Testis (tissue), 3 donors: ENCODE data around the gene PGC. TPM values are rescaled to one million over a fixed set of nuclear protein-coding genes. Genes with fewer than 3 reads are reported as not detected.

Source experiments
- DNase-seq: peaks from one replicate; pipeline ENCODE4 v3.0.0-alpha.2; 2019
- H3K27ac ChIP-seq, 2 donors: fragments of 200-600 bp; sonication (generic); one replicate each; pipeline ENCODE4 v1.5.1; 2019
- H3K27me3 ChIP-seq: fragments of 200-600 bp; sonication (generic); one replicate; pipeline ENCODE4 v1.5.1; 2019
- H3K36me3 ChIP-seq: fragments of 200-600 bp; sonication (generic); one replicate; pipeline ENCODE4 v1.5.1; 2017; ENCODE audit warnings: low read depth; ENCODE audit errors: missing control alignments
- H3K4me1 ChIP-seq: fragments of 200-600 bp; sonication (generic); one replicate; pipeline ENCODE4 v1.5.1; 2019
- H3K4me3 ChIP-seq, 2 donors: fragments of 200-600 bp; sonication (generic); one replicate each; pipeline ENCODE4 v1.5.1; 2017 to 2019
- H3K9me3 ChIP-seq: fragments of 200-600 bp; sonication (generic); one replicate; pipeline ENCODE4 v1.5.1; 2017
- POLR2A ChIP-seq: fragments of 450-650 bp; IDR thresholded peaks from one replicate; pipeline ENCODE4 v1.6.1; 2017; ENCODE audit warnings: antibody characterized with exemption, mild to moderate bottlenecking, moderate library complexity
- WGBS, 2 donors: methylation state at CpG; one replicate each; pipeline ENCODE4 v1.1.5; 2018; 5-methylcytosine and 5-hydroxymethylcytosine counted together
- intact Hi-C: fragments of 100-400 bp; cut with DNase I; formaldehyde crosslinking; loops from one replicate; pipeline ENCODE4 v1.15.1; 2023; ENCODE audit warnings: low total_unique reads
- polyA plus RNA-seq: library from polyadenylated mRNA; stranded (reverse); fragments of 350-450 nt; fragmentation: Illumina TruSeq; extraction: RNeasy Lipid Tissue Mini Kit (QIAGEN cat#74804); gene quantifications from one replicate; pipeline ENCODE4 v1.2.3, GENCODE V29; 2014; ENCODE audit warnings: low read depth, low replicate concordance; ENCODE audit not compliant: insufficient read depth
- total RNA-seq, 2 donors: library from RNA; depleted of rRNA; stranded (reverse); fragments of >200 nt; gene quantifications; one replicate each; pipeline ENCODE4 v1.2.3, GENCODE V29; 2016
- TF ChIP-seq, protein P1 (sequence below), 3 experiments: fragments of 450-650 bp in 2 of 3; fragments of 200-600 bp in 1 of 3; sonication (generic) in 1 of 3; IDR thresholded peaks; one replicate each; pipeline ENCODE4 v1.5.1; 2016 to 2019; ENCODE audit warnings: antibody characterized with exemption in 3 of 3, mild to moderate bottlenecking in 2 of 3, moderate library complexity in 1 of 3

Gene PGC
- total and polyA plus RNA-seq, 3 donors from 2014 or later = 0.42 to 1.3 TPM; not detected in 1

DNA sequence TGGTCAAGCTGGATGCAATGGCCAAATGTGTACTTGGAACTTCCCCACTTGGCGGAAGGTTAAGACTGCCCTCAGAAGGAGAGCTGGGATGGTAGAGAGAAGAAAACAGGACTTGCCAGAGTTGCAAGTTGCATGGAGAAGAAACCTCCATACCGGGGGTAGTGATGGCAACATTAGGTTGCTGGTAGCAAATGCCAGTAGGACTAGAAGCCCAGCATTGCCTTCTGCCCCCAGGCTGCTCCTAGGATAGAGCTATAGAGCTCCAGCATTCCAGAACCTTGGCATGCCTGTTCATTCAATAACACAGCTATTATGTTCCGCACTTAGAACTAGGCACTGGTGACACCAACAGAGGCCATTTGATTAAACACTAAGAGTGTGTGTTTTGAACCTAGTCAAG is 38.3 kb downstream of the PGC start:
- no peak for TF ChIP-seq POLR2A
- TF ChIP-seq, protein P1, sequence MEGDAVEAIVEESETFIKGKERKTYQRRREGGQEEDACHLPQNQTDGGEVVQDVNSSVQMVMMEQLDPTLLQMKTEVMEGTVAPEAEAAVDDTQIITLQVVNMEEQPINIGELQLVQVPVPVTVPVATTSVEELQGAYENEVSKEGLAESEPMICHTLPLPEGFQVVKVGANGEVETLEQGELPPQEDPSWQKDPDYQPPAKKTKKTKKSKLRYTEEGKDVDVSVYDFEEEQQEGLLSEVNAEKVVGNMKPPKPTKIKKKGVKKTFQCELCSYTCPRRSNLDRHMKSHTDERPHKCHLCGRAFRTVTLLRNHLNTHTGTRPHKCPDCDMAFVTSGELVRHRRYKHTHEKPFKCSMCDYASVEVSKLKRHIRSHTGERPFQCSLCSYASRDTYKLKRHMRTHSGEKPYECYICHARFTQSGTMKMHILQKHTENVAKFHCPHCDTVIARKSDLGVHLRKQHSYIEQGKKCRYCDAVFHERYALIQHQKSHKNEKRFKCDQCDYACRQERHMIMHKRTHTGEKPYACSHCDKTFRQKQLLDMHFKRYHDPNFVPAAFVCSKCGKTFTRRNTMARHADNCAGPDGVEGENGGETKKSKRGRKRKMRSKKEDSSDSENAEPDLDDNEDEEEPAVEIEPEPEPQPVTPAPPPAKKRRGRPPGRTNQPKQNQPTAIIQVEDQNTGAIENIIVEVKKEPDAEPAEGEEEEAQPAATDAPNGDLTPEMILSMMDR (IDR thresholded peaks at IDR 0.05) = no peak
- H3K27me3 ChIP-seq = no peaks in the 10 kb centered on the region
- 94 to 99% methylated on average over 3 of the region's 3 CpGs for WGBS, 2 donors
- no peaks in the 10 kb centered on the region for H3K9me3 ChIP-seq
- no peaks in the 10 kb centered on the region for H3K36me3 ChIP-seq
- no peak for DNase-seq
- intact Hi-C loops = no loop called here
- H3K27ac ChIP-seq = no peak overlapping the region
- H3K4me1 ChIP-seq = peaks cover 17% of the 10 kb centered on the region
- no peak overlapping the region for H3K4me3 ChIP-seq

DNA sequence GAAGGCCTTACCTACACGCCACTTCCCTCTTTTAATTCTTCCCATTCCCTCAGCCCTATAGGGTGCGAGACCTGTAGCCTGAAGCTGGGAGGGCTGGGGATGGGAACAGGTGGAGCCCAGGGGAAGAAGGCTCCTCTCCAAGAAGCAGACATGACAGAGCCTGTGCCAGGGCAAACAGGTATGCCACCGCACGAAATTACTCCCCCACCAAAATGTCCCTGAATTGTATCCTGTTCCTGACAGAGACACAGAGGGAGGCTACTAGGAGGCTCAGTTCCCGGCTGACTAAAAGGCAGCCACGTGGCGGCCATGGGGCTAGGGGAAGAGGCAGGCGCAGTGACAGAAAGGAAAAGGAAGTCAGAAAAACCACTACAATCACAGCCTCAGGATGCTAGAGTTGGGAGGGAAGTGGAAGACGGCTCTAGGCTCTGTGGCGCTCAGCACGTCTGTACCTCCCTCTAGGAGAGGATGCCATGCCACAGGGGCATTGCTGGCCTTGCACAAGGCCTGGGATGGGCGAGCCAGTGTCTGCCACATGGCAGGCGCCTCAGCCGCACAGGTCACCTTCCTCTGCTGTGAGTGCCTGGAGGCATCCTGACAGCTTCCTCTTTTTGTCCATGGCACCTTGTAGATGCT is 39.5 kb downstream of the PGC start:
- 70 to 86% methylated on average over 14 of the region's 14 CpGs for WGBS, 2 donors

DNA sequence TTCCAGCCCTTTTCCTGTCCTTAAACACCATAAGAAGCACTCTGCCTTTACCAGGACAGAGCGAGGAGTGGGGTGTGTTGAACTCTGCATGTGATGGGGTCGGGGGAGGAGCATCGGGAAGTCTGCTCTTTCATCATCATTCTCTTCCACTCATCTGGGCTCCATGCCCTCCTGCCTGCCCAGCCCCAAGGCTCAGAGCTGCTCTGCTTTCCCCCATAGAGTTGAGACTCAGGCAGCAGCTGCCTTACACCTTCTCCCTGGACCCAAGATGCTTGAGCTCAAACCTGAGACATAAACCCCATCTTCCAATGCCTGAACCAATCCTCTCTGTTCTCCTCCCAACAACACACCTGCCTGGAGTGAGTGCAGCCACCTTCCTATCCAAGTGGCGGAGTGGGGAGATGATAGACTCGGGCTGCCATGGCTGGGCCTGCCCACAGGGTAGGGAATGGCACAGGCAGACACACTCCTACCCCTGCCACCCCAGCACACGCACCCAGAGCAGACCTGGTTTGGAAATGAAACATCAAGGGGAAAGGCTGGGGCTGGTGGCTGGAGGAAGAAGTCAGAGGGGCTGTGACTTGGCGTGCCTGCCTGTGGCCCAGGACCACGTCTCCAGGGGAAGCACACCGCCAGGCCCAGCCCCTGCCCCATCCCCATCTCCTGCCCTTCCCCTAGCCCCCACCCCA is 40.2 kb downstream of the PGC start:
- WGBS, 2 donors = 86 to 90% methylated on average over 9 of the region's 9 CpGs
- H3K27ac ChIP-seq = no peak overlapping the region

More for the DNA sequence above, 39.5 kb downstream of the PGC start:
- no peak overlapping the region for H3K27ac ChIP-seq
- TF ChIP-seq POLR2A = no peak
- TF ChIP-seq, protein P1 (IDR thresholded peaks at IDR 0.05) = no peak
- no peaks in the 10 kb centered on the region for H3K9me3 ChIP-seq
- intact Hi-C loops = no loop called here
- H3K36me3 ChIP-seq = no peaks in the 10 kb centered on the region
- H3K4me3 ChIP-seq = no peak overlapping the region
- no peaks in the 10 kb centered on the region for H3K27me3 ChIP-seq
- no peak for DNase-seq
- peaks cover 7% of the 10 kb centered on the region for H3K4me1 ChIP-seq

DNA sequence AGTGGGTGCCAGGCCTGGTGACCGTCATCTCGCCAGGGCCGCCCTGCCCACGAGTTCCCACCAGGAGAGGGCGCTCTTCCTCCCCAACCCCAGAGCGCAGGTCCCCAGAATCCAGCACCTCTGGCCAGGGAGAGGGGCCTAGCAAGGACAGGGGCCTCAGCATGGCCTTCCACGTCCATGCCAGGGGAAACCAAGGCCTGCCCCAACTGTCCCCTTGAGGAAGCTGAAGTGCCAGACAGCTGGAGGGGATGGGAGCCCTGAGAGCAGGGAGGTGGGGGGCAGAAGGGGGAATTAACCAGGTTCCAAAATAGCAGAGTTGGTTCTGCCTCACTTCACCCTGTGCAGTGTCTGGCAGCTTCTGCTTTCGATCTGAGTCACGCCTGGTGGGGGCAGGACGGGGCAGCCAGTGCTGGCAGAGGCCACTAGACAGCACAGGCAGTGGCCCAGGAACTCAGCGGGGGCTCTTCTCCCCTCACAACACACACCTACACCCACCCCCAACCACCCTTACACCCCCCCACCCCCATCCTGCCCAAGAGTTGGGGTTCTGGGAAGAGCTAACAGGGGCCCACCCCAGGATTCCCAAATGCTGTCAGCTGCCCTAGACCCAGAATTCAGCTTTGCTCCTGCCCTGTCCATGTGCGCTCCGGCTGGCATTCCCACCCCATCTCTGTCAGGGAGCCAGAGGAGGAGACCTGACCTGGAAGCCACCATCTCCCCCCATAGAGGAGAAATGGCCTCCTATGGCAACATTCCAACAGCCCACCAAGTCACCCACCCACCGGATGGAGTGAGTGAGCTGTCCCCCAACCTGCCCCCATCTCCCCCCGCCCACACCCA is 41.0 kb downstream of the PGC start:
- peak overlapping the region in 1 of 2 donors; percentile 24 for H3K27ac ChIP-seq
- no peaks in the 10 kb centered on the region for H3K4me1 ChIP-seq
- intact Hi-C loops = no loop called here
- no peaks in the 10 kb centered on the region for H3K27me3 ChIP-seq
- no peak for TF ChIP-seq POLR2A
- TF ChIP-seq, protein P1 (IDR thresholded peaks at IDR 0.05) = peak; percentile 46 to 54 (median 47)
- WGBS, 2 donors = 78% methylated on average over 4 to 15 of the region's 15 CpGs
- no peaks in the 10 kb centered on the region for H3K36me3 ChIP-seq
- peak; percentile 63 for DNase-seq
- no peaks in the 10 kb centered on the region for H3K9me3 ChIP-seq
- H3K4me3 ChIP-seq = no peak overlapping the region

More for the DNA sequence above, 40.2 kb downstream of the PGC start:
- TF ChIP-seq, protein P1 (IDR thresholded peaks at IDR 0.05) = no peak
- no peak for TF ChIP-seq POLR2A
- Histone ChIP-seq H3K9me3 (no peaks in the 10 kb centered on the region), H3K4me3 (no peak overlapping the region), H3K4me1 (peaks cover under 1% of the 10 kb centered on the region), H3K27me3 (no peaks in the 10 kb centered on the region), H3K36me3 (no peaks in the 10 kb centered on the region)
- intact Hi-C loops = no loop called here
- peak; percentile 28 for DNase-seq
